A549 (cell line): ENCODE measurements around the gene PLEKHG4B.

Source experiments
- CBX8 ChIP-seq: fragments of 200-600 bp; sonication (generic); IDR thresholded peaks from 2 replicates; pipeline ENCODE4 v1.6.1; 2016
- CEBPB ChIP-seq, 2 experiments: fragments of >200 bp in 1 of 2; sonication (Bioruptor Twin) in 1 of 2; formaldehyde crosslinking in 1 of 2; IDR thresholded peaks; 2 replicates each; pipeline ENCODE4 v1.6.1; 2012 to 2016
- CTCF ChIP-seq: fragments of >200 bp; sonication (Bioruptor Twin); formaldehyde crosslinking; IDR thresholded peaks from 3 replicates; pipeline ENCODE4 v1.5.1; 2016
- ELK1 ChIP-seq: fragments of 150-350 bp; IDR thresholded peaks from 2 replicates; pipeline ENCODE4 v1.6.1; 2014; ENCODE audit warnings: low read depth, mild to moderate bottlenecking, low read length
- KDM1A ChIP-seq: fragments of 200-600 bp; sonication (generic); IDR thresholded peaks from 2 replicates; pipeline ENCODE4 v1.6.1; 2016; ENCODE audit warnings: low read depth, mild to moderate bottlenecking
- MYC ChIP-seq: IDR thresholded peaks from 2 replicates; pipeline ENCODE4 v1.6.1; 2012; ENCODE audit warnings: mild to moderate bottlenecking, inconsistent platforms, low read length, improper control_type of control experiment, borderline replicate concordance
- POLR2A ChIP-seq: IDR thresholded peaks from 2 replicates; pipeline ENCODE4 v1.6.1; 2012; ENCODE audit warnings: mild to moderate bottlenecking, low read length
- REST ChIP-seq: fragments of 200-600 bp; sonication (generic); IDR thresholded peaks from 2 replicates; pipeline ENCODE4 v1.6.1; 2016; ENCODE audit warnings: antibody characterized with exemption, mild to moderate bottlenecking, moderate library complexity
- SMC3 ChIP-seq: fragments of >200 bp; sonication (Bioruptor Twin); formaldehyde crosslinking; IDR thresholded peaks from 3 replicates; pipeline ENCODE4 v1.6.1; 2018; ENCODE audit warnings: inconsistent platforms
- USF2 ChIP-seq: fragments of 450-650 bp; IDR thresholded peaks from 2 replicates; pipeline ENCODE4 v1.6.1; 2014; ENCODE audit warnings: antibody characterized with exemption
- ZSCAN20 ChIP-seq: fragments of 250-450 bp; sonication (Bioruptor Pico); IDR thresholded peaks from 2 replicates; pipeline ENCODE4 v1.8.0; 2022; ENCODE audit warnings: mild to moderate bottlenecking, moderate library complexity

- TF ChIP-seq POLR2A (no peak), ZSCAN20 (CRISPR knock-in tag) (no peak), CTCF (no peak), CBX8 (no peak), ELK1 (no peak), USF2 (no peak), KDM1A (no peak), SMC3 (no peak), REST (no peak), CEBPB (IDR thresholded peaks at IDR 0.05) (no peak), MYC (no peak)
Observed at GRCh38 chr5:159448-160172, 67.6 kb downstream of the PLEKHG4B start.
